Mucosa of rectum (tissue), 2 donors: ENCODE results near the gene ELOVL2.

Experiments
- H3K27ac ChIP-seq, 2 donors: one replicate each; pipeline ENCODE4 v1.7.0; 2013; ENCODE audit warnings: inconsistent platforms in 2 of 2, low read depth in 2 of 2, low read length in 2 of 2
- H3K27me3 ChIP-seq, 2 donors: one replicate each; pipeline ENCODE4 v1.7.0; 2013; ENCODE audit warnings: low read length in 2 of 2; ENCODE audit not compliant: control insufficient read depth in 2 of 2, insufficient read depth in 2 of 2
- H3K36me3 ChIP-seq, 2 donors: one replicate each; pipeline ENCODE4 v1.7.0; 2013; ENCODE audit warnings: low read length in 2 of 2; ENCODE audit not compliant: control insufficient read depth in 2 of 2, insufficient read depth in 2 of 2
- H3K4me1 ChIP-seq, 2 donors: one replicate each; pipeline ENCODE4 v1.7.0; 2013; ENCODE audit warnings: low read length in 2 of 2, mild to moderate bottlenecking in 1 of 2; ENCODE audit not compliant: control insufficient read depth in 2 of 2, insufficient read depth in 2 of 2
- H3K4me3 ChIP-seq, 2 donors: one replicate each; pipeline ENCODE4 v1.7.0; 2013; ENCODE audit warnings: low read length in 2 of 2
- H3K9ac ChIP-seq, 2 donors: one replicate each; pipeline ENCODE4 v1.7.0; 2013; ENCODE audit warnings: low read length in 2 of 2, low read depth in 1 of 2, mild to moderate bottlenecking in 1 of 2
- H3K9me3 ChIP-seq, 2 donors: one replicate each; pipeline ENCODE4 v1.7.0; 2013; ENCODE audit warnings: low read length in 2 of 2; ENCODE audit not compliant: control insufficient read depth in 2 of 2
- donor health status: healthy.
- donor health status: Normal muscosa, but diverticular disease.

ELOVL2 gene

DNA sequence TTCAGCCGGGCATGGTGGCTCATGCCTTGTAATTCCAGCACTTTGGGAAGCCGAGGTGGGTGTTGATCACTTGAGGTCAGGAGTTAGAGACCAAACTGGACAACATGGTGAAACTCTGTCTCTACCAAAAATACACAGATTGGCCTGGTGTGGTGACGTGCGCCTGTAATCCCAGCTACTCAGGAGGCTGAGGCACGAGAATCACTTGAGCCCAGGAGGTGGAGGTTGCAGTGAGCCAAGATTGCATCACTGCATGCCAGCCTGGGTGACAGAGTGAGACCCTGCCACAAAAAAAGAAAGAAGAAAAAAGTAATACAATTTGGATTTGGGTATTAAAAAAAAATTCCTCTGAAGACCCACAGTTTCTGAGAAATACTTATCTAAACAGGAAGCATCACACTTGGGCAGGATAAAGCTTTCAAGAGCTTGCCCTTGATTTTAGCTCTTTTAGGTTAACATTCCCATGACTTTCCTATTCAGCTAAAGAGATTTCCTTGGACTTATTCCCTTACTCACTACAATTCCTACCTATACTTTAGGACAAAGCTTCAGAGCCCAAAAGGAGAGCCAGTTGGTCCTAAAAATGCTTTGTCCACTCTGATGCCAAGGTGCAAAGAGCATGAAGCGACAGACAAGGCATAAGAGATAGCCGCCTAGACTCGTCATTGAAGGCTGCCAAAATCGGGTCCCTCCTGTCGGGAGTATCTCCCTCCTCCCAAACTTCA lies 1.9 kb downstream of the ELOVL2 start:
- H3K4me3 ChIP-seq = no peak overlapping the region
- peaks cover 37 to 48% of the 10 kb centered on the region in 2 donors for H3K27me3 ChIP-seq
- no peak overlapping the region for H3K9ac ChIP-seq

DNA sequence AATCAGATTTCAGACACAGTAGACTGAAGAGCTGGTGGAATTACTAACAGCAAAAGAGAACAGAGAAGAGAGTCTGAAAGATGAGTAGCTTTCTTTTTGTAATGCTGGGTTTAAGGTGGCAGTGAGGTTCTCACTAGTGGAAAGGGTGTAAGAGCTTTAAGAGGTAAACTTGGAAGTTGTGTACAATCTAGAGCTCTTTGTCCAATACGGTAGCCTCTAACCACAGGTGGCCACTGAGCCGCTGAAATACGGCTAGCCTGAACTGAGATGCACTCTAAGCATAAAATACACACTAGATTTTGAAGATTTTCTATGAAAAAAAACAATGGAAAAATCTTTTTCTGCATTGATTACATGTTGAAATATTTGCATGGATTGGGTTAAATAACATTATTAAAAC lies 4.0 kb downstream of the ELOVL2 start:
- Histone ChIP-seq H3K36me3 (no peaks in the 10 kb centered on the region), H3K9me3 (no peaks in the 10 kb centered on the region), H3K9ac (no peak overlapping the region), H3K4me1 (peaks cover 0 to 2% of the 10 kb centered on the region in 2 donors), H3K4me3 (no peak overlapping the region), H3K27me3 (peaks cover 22 to 42% of the 10 kb centered on the region in 2 donors), H3K27ac (no peak overlapping the region)

More for the DNA sequence above, 1.9 kb downstream of the ELOVL2 start:
- Histone ChIP-seq H3K9me3 (no peaks in the 10 kb centered on the region), H3K27ac (no peak overlapping the region), H3K36me3 (no peaks in the 10 kb centered on the region), H3K4me1 (peaks cover 0 to 2% of the 10 kb centered on the region in 2 donors)

DNA sequence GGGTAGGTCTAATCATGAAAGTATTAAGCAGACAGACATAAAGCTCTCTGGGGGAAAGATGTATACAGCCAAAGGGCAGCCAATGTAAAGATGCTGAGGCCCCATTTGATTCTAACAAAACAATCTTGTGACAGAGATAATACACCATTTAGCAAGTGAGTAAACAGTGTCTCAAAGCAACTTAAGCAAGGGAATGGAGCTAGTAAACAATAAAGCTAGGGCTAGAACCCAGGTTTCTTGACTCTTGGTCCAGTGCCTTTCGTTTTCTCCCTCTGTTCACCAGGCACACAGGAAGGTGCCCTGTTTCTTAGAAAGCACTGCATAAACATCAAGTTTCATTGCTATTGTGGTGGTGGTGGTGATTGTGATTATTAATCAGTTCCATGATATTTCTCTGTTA lies 5.1 kb downstream of the ELOVL2 start:
- H3K4me3 ChIP-seq = no peak overlapping the region
- no peak overlapping the region for H3K9ac ChIP-seq
- H3K27me3 ChIP-seq = peaks cover 16 to 35% of the 10 kb centered on the region in 2 donors
- H3K36me3 ChIP-seq = no peaks in the 10 kb centered on the region
- no peak overlapping the region for H3K27ac ChIP-seq
- H3K4me1 ChIP-seq = no peaks in the 10 kb centered on the region
- H3K9me3 ChIP-seq = no peaks in the 10 kb centered on the region

DNA sequence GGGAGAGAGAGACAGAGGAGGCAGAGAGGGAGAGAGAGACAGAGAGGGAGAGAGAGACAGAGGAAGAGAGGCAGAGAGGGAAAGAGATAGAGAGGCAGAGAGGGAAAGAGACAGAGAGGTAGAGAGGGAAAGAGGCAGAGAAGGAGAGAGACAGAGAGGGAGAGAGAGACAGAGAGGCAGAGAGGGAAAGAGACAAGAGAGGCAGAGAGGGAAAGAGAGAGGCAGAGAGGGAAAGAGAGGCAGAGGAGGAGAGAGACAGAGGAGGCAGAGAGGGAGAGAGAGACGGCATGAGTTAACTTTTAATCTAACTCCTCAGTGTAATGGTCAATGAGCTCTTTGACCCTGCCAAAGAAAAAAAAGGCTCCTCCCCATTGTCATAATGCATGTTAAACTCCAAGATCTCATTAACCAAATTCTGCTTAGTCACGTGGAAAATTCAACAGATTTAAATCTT lies 7.1 kb downstream of the ELOVL2 start:
- H3K4me3 ChIP-seq = no peak overlapping the region
- H3K27me3 ChIP-seq = peaks cover 2 to 20% of the 10 kb centered on the region in 2 donors
- H3K9ac ChIP-seq = no peak overlapping the region
- H3K36me3 ChIP-seq = no peaks in the 10 kb centered on the region
- no peaks in the 10 kb centered on the region for H3K9me3 ChIP-seq
- no peaks in the 10 kb centered on the region for H3K4me1 ChIP-seq
- no peak overlapping the region for H3K27ac ChIP-seq

DNA sequence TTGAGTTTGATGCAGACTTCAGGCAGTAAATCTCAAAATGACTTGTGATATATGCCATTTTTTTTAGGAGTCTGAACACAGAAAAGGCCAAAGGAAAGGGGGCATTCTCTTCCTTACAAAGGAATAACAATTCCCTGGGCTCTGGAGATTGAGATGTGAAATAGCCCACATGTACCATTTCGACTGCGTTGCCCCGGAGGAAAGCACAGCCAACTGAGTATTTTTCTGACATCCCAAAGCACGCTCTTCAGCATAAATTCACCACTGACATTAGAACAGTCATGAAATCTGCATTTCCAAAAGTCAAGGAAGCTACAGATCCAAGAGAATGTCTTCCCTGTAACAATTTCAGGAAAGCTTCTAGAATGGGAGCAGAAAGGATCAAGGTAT lies 7.8 kb downstream of the ELOVL2 start:
- H3K36me3 ChIP-seq = no peaks in the 10 kb centered on the region
- H3K9me3 ChIP-seq = no peaks in the 10 kb centered on the region
- no peak overlapping the region for H3K9ac ChIP-seq
- H3K27ac ChIP-seq = no peak overlapping the region
- H3K27me3 ChIP-seq = peaks cover 2 to 17% of the 10 kb centered on the region in 2 donors
- no peak overlapping the region for H3K4me3 ChIP-seq
- H3K4me1 ChIP-seq = no peaks in the 10 kb centered on the region

DNA sequence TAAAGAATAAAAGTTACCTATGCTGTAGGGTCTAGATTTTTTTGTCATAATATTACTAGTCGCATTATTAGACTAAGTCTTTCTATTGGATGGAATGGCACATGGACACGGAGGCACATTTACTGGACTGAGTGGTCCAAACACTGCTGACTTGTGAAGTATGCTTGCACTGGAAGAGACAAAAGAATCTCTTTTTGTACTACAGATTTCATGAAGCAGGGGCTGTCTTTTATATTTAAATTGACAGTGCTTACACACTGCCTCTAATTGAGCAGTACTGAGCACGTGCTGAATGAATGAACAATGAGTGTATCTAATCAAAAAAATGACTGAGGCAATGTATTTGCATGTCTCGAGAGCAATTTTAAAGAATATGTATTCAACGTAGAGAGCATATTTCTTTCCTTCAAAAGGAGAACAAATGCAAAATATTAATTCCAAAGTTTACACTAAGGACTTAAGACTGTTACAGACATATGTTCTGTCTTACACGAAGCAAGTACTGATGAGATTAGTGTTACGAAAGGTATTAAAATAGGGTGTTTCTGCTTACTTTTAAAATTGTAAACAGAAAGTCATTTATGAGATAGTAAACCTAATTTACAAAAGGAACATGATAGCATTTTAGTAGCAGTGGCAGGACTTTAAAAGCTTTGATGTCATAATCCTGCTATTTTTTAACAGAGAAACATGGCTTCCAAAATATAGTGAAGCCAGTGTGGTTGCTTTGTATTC lies 8.3 kb downstream of the ELOVL2 start:
- Histone ChIP-seq H3K36me3 (no peaks in the 10 kb centered on the region), H3K27ac (no peak overlapping the region), H3K9ac (no peak overlapping the region), H3K4me1 (no peaks in the 10 kb centered on the region), H3K27me3 (peaks cover 0 to 11% of the 10 kb centered on the region in 2 donors), H3K4me3 (no peak overlapping the region), H3K9me3 (no peaks in the 10 kb centered on the region)

DNA sequence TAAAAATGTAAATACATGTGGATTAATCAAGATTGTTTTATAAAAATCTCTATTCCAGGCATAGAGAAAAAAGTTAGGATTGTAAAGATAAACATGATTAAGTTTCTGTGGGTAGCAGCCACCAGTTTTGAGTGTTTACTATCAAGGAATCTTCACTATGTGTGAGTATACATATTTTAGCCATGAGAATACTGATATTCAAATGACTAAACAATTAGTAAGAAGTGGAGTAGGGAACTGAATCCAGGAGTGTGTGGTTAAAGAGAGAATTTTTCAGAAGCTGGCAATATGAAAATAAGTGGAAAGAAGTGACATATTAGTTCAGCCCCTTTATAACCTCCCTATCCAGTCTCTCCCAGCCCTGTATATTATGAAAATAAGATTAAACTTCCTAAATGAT lies 10.3 kb downstream of the ELOVL2 start:
- Histone ChIP-seq H3K27me3 (peaks cover 0 to 7% of the 10 kb centered on the region in 2 donors), H3K9ac (no peak overlapping the region), H3K36me3 (no peaks in the 10 kb centered on the region)

DNA sequence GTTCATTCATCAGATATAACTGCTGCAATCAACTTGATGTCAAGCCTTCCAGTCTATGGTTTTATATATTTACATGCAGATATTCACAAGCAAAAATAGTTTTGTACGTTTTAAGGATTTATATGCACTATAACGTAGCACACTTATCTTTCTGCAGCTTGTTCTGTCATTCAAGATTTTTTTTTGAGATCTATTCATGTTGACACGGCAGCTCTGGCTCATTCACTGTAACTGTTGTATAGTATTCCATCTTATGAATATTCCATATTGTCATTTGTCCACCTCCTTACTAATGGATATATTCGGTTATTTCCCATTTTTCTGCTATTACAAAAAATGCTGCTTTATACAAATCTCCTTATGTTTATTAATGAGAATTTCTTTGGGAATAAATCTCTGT lies 13.2 kb downstream of the ELOVL2 start:
- Histone ChIP-seq H3K27ac (no peak overlapping the region), H3K4me1 (no peaks in the 10 kb centered on the region), H3K27me3 (peaks cover 3 to 7% of the 10 kb centered on the region in 2 donors)

More for the DNA sequence above, 10.3 kb downstream of the ELOVL2 start:
- no peaks in the 10 kb centered on the region for H3K9me3 ChIP-seq
- H3K27ac ChIP-seq = no peak overlapping the region
- H3K4me3 ChIP-seq = no peak overlapping the region
- no peaks in the 10 kb centered on the region for H3K4me1 ChIP-seq

DNA sequence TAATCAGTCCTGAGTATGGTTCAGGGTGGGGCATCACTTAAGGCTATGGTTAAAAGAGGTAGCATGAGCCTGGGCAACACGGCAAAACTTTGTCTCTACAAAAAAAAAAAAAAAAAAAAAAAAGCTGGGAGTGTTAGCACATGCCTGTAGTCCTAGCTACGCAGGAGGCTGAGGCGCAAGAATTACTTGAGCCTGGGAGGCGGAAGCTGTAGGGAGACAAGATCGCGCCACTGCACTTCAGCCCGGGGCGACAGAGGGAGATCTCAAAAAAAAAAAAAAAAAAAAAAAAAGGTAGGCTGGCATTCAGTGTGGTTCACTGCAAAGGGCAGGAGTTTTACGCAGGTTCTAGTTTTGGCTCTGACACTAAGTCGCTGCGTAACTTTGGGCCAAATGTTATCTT lies 15.1 kb downstream of the ELOVL2 start:
- Histone ChIP-seq H3K4me3 (no peak overlapping the region), H3K27ac (no peak overlapping the region), H3K9me3 (no peaks in the 10 kb centered on the region), H3K27me3 (peaks cover 7 to 8% of the 10 kb centered on the region in 2 donors), H3K36me3 (no peaks in the 10 kb centered on the region), H3K9ac (no peak overlapping the region), H3K4me1 (no peaks in the 10 kb centered on the region)

More for the DNA sequence above, 13.2 kb downstream of the ELOVL2 start:
- Histone ChIP-seq H3K9me3 (no peaks in the 10 kb centered on the region), H3K36me3 (no peaks in the 10 kb centered on the region), H3K4me3 (no peak overlapping the region), H3K9ac (no peak overlapping the region)

DNA sequence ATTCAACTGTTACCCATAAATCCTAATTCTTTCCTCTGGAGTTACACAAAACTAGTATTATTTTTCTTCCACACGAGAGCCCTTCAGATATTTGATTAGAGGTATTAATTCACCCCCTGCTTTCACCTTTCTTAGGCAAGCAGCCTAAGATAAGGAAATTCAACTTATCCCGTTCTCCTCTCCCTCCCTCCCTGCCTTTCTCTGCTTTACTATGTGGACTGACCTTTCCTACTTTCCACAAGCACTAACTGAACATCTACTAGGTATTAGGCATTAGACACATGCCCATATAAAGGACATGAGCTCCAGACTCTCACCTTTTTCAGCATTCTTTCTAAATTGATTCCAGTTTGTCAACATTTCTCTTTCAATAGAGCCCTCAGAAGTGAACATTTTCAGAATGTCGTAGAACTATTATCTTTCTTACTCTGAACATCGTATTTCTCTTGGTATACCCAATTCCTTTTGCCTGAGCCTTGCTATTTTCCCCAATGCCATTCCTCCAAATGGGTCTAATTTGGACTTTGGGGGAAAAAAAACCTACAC lies 16.5 kb downstream of the ELOVL2 start:
- Histone ChIP-seq H3K4me1 (no peaks in the 10 kb centered on the region), H3K9ac (no peak overlapping the region), H3K27me3 (peaks cover 7 to 8% of the 10 kb centered on the region in 2 donors), H3K9me3 (no peaks in the 10 kb centered on the region), H3K27ac (no peak overlapping the region), H3K36me3 (no peaks in the 10 kb centered on the region), H3K4me3 (no peak overlapping the region)
